ENCODE results near the gene MEX3D. TPM values are rescaled to one million over a fixed set of nuclear protein-coding genes. Genes with fewer than 3 reads are reported as not detected.

The MEX3D gene
- total RNA-seq, 4 donors from 2014 or later: 20.8 to 100 (median 27.8) TPM

DNA sequence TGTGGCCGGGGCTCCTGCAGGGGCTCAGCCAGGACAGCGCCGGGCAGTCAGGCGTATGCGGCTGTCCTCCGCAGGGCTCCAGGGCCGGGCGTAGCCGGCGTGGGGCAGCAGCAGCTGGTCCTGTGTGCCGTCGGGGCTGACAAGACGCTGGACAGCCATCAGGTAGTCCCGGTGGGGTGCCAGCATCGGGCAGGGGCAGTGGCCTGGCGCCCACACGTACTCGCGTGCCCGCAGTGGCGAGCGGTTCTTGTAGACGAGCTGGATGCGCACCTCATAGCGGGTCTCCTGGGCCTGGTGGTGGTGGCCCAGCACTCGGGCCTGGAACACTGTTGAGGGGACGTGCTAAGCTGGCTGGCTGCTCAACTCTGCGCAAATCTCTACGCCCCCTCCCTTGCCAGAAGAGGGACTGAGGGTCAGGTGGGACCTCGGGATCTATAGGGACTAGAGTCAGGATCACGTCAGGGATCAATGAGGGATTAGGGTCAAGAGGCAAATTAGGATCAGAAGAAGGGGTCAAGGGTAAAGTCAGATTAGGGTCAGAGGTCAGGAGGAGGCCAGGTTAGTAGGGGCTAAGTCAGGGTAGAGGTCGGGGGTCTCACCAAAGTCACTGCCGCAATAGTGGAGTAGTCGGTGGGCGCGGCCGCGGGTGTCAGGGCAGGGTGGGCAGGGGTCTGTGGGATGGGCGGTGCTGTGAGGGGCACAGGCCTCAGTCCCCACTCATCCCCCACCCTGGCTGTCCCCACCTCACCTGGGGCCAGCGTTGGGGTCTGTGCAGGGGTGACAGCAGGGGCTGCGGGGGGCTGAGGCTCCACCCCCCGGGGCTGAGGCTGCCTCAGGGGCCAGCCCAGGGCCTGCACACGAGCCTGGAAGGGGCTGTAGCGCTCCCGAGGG is 61.9 kb downstream of the MEX3D start:
- Histone ChIP-seq H3K36me3 (no peaks in the 10 kb centered on the region), H3K9me3 (no peaks in the 10 kb centered on the region), H3K4me3 (no peak overlapping the region), H3K27me3 (peaks cover 55% of the 10 kb centered on the region), H3K4me1 (peaks cover 0 to 17% (median 9%) of the 10 kb centered on the region in 4 donors), H3K27ac (no peak overlapping the region)
- TF ChIP-seq, protein P1, sequence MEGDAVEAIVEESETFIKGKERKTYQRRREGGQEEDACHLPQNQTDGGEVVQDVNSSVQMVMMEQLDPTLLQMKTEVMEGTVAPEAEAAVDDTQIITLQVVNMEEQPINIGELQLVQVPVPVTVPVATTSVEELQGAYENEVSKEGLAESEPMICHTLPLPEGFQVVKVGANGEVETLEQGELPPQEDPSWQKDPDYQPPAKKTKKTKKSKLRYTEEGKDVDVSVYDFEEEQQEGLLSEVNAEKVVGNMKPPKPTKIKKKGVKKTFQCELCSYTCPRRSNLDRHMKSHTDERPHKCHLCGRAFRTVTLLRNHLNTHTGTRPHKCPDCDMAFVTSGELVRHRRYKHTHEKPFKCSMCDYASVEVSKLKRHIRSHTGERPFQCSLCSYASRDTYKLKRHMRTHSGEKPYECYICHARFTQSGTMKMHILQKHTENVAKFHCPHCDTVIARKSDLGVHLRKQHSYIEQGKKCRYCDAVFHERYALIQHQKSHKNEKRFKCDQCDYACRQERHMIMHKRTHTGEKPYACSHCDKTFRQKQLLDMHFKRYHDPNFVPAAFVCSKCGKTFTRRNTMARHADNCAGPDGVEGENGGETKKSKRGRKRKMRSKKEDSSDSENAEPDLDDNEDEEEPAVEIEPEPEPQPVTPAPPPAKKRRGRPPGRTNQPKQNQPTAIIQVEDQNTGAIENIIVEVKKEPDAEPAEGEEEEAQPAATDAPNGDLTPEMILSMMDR (IDR thresholded peaks at IDR 0.05): no peak
- TF ChIP-seq EP300 (IDR thresholded peaks at IDR 0.05; ENCODE audit: low read depth) (no peak), POLR2A (IDR thresholded peaks at IDR 0.05) (no peak), POLR2AphosphoS5 (IDR thresholded peaks at IDR 0.05) (no peak)
- intact Hi-C loops (cut with DNase I; ENCODE audit: low total_unique reads) (no loop called here), in situ Hi-C loops (cut with MboI; ENCODE audit: low pct_ligation_motif_present in 1 of 4, low pct_unique_long_range_greater_than_20kb in 1 of 4, low sequenced_read_pairs in 3 of 4) (no loop called here)
- DNase-seq: no peak
- 80 to 86% methylated on average over 1 to 45 of the region's 45 CpGs for WGBS, 2 donors (ENCODE audit: low coverage in 1 of 2)

DNA sequence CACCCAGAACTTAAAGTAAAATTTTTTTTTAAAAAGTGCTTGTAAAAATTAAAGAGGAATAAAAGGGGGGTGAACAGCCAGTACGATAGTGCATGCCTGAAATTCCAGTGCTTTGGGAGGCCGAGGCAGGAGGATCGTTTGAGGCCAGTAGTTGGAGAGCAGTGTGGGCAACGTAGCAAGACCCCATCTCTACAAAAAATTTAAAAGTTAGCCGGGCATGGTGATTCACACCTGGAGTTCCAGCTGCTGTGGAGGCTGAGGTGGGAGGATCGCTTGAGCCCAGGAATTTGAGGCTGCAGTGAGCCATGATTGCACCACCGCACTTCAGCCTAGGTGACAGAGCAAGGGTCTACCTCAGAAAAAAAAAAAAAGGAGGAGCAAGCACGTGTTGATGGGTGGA is 63.1 kb downstream of the MEX3D start:
- H3K36me3 ChIP-seq: no peaks in the 10 kb centered on the region
- H3K27ac ChIP-seq: no peak overlapping the region
- H3K4me1 ChIP-seq: peaks cover 0 to 17% (median 9%) of the 10 kb centered on the region in 4 donors
- no peaks in the 10 kb centered on the region for H3K9me3 ChIP-seq
- H3K27me3 ChIP-seq: peaks cover 49% of the 10 kb centered on the region
- no peak for DNase-seq
- TF ChIP-seq, protein P1 (IDR thresholded peaks at IDR 0.05): no peak
- TF ChIP-seq EP300 (IDR thresholded peaks at IDR 0.05; ENCODE audit: low read depth) (no peak), POLR2AphosphoS5 (IDR thresholded peaks at IDR 0.05) (no peak), POLR2A (IDR thresholded peaks at IDR 0.05) (no peak)
- no peak overlapping the region for H3K4me3 ChIP-seq
- in situ Hi-C loops (cut with MboI; ENCODE audit: low pct_ligation_motif_present in 1 of 4, low pct_unique_long_range_greater_than_20kb in 1 of 4, low sequenced_read_pairs in 3 of 4) (no loop called here), intact Hi-C loops (cut with DNase I; ENCODE audit: low total_unique reads) (no loop called here)
- WGBS, 2 donors (ENCODE audit: low coverage in 1 of 2): 62 to 64% methylated on average over 7 to 8 of the region's 8 CpGs

Small RNA genes lying within 50 kb of the gene (small RNA-seq; reads per million reads assigned to genes)
- gene AC005943.2: 0 reads per million in 4 donors
- gene RN7SL477P: 0 reads per million in 4 donors
- 0 to 0.36 (median 0) reads per million in 4 donors for gene RNU6-1223P

Other genes with a start within 250 kb of the MEX3D start
- gene NDUFS7, start 184.4 kb downstream of the MEX3D start, total RNA-seq: 100 to 1,000 TPM in 3 of 4 donors, 10 to 100 TPM in 1; 32.2 to 196 (median 156) TPM
- 1 to 10 TPM; 1.4 to 4.4 (median 2.9) TPM for gene GAMT, start 166.8 kb downstream of the MEX3D start, total RNA-seq
- 10 to 100 TPM; 36.3 to 77.2 (median 41.6) TPM for gene DAZAP1, start 160.7 kb downstream of the MEX3D start, total RNA-seq
- gene RPS15, start 129.9 kb downstream of the MEX3D start, total RNA-seq: 1,000 to 10,000 TPM; 1,367 to 2,740 (median 2,511) TPM
- 1 to 10 TPM in 1 of 4 donors, under 1 TPM in 3; under 0.01 to 6.0 (median 0.36) TPM for gene APC2, start 118.2 kb downstream of the MEX3D start, total RNA-seq
- gene C19orf25, start 89.1 kb downstream of the MEX3D start, total RNA-seq: 10 to 100 TPM; 36.2 to 89.2 (median 46.0) TPM
- 10 to 100 TPM in 1 of 4 donors, 1 to 10 TPM in 3; 2.6 to 11.9 (median 7.5) TPM for gene PCSK4, start 78.0 kb downstream of the MEX3D start, total RNA-seq
- 1 to 10 TPM in 2 of 4 donors, not detected in 2; 2.2 to 3.3 TPM for gene REEP6, start 77.1 kb downstream of the MEX3D start, total RNA-seq
- 1 to 10 TPM in 3 of 4 donors, not detected in 1; 2.6 to 3.7 (median 2.7) TPM for gene ADAMTSL5, start 55.3 kb downstream of the MEX3D start, total RNA-seq
- gene PLK5, start 44.2 kb downstream of the MEX3D start, total RNA-seq: not detected
- 100 to 1,000 TPM in 1 of 4 donors, 10 to 100 TPM in 3; 61.4 to 121 (median 68.7) TPM for gene MBD3, start 24.5 kb upstream of the MEX3D start, total RNA-seq
- gene UQCR11, start 37.1 kb upstream of the MEX3D start, total RNA-seq: 100 to 1,000 TPM in 1 of 4 donors, 10 to 100 TPM in 3; 19.9 to 120 (median 60.8) TPM
- gene TCF3, start 84.3 kb upstream of the MEX3D start, total RNA-seq: 100 to 1,000 TPM in 1 of 4 donors, 10 to 100 TPM in 3; 55.9 to 160 (median 79.7) TPM
- not detected for gene ONECUT3, start 185.2 kb upstream of the MEX3D start, total RNA-seq
- gene ATP8B3, start 244.0 kb upstream of the MEX3D start, total RNA-seq: under 1 TPM in 2 of 4 donors, not detected in 2; 0.27 to 0.75 TPM